ENCODE data around the gene PRKAG1. TPM values are rescaled to one million over a fixed set of nuclear protein-coding genes. Genes with fewer than 3 reads are reported as not detected.

PRKAG1 gene
- total and polyA plus RNA-seq, 8 donors, result 18.2 to 33.4 (median 26.3) TPM

DNA sequence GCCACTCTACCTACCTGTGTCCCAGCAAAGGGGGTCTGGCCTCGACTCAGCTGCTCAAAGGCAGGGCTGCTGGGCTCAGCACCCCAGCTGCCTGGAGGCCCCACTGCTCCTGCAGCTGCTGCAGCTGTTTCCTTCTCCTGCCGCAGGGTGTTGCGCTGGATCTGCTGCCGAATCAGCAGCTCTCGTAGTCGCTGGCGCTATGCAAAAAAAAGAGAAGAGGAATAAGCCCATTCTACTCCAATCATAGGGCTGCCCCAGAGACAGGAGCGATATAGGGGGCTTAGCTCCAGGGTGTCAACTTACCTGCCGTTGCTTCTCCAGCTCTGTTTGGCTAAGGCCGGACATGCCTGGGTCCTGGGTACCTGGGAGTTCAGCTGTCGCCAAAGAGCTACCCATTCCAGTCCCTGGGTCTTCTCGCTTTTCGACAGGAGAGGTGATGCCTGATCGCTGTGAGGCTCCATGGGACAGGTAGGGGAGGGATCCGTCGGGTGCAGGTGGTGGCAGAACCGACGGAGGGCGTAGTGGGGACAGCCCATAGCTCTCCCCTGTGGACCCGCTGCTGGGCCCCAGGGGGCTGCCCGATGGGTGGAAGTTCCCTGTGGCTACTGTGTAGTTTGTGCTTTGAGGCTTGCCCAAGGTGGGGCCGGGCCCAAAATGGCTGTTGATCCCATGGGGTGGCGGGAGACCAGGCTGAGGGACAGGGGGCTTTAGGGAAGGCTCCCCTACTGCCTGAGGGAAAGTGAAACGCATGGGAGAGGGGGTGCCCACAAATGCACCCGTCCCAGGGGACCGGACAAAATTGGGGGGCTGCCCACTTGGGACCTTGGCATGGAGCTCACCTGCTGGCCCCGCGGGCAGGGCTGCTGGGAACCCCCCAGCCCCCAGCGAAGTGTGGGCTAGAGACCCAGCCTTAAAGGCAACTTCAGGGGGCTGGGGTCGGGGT lies 21.1 kb upstream of the PRKAG1 start:
- ATAC-seq (no peak), DNase-seq (peak in 1 of 6 donors; percentile 67)
- 92 to 94% methylated on average over 30 of the region's 30 CpGs for WGBS, 2 donors

DNA sequence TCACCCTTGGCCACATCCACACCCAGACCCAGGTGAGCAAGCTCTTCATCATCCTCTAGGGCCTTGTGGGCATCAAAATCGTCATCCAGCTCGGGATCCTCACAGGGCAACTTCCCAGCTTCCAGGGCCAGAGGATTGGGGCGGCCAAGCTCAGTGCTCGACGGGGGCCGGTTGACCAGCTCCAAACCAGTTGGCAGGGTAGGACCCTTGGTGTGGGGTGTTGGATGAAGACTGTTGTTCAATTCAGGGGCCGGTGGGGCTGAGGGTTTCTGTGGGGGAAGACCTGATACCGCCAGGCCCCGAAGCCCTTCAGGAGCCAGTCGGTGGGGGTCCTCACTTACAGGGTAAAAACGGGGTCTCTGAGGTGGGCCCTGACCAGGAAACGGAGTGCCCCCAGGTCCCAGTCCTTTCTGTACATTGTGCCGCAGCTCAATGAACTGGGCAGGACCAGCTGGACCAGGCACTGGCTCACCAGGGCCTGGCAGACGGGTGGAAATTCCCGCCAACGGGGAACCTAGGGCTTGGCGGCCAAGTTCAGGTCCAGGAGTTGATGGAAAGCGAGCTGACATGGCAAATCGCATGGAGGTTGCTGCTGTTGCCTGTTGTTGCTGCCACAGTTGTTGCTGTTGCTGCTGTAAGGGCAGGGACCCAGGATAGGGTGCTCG lies 19.8 kb upstream of the PRKAG1 start:
- no peak overlapping the region for H3K4me3 ChIP-seq
- peaks cover 20 to 67% (median 33%) of the 10 kb centered on the region in 3 donors for H3K36me3 ChIP-seq
- DNase-seq (no peak), FAIRE-seq (no peak), ATAC-seq (no peak)
- no peak overlapping the region for H3K27ac ChIP-seq
- TF ChIP-seq, protein P1, sequence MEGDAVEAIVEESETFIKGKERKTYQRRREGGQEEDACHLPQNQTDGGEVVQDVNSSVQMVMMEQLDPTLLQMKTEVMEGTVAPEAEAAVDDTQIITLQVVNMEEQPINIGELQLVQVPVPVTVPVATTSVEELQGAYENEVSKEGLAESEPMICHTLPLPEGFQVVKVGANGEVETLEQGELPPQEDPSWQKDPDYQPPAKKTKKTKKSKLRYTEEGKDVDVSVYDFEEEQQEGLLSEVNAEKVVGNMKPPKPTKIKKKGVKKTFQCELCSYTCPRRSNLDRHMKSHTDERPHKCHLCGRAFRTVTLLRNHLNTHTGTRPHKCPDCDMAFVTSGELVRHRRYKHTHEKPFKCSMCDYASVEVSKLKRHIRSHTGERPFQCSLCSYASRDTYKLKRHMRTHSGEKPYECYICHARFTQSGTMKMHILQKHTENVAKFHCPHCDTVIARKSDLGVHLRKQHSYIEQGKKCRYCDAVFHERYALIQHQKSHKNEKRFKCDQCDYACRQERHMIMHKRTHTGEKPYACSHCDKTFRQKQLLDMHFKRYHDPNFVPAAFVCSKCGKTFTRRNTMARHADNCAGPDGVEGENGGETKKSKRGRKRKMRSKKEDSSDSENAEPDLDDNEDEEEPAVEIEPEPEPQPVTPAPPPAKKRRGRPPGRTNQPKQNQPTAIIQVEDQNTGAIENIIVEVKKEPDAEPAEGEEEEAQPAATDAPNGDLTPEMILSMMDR (IDR thresholded peaks at IDR 0.05), result no peak
- no peaks in the 10 kb centered on the region for H3K27me3 ChIP-seq
- intact Hi-C loops (cut with DNase I), result no loop called here
- 88 to 91% methylated on average over 20 of the region's 20 CpGs for WGBS, 2 donors
- H3K9me3 ChIP-seq, result no peaks in the 10 kb centered on the region
- no peaks in the 10 kb centered on the region for H3K4me1 ChIP-seq

More for the DNA sequence above, 21.1 kb upstream of the PRKAG1 start:
- Histone ChIP-seq H3K27ac (no peak overlapping the region), H3K36me3 (peaks cover 22 to 70% (median 44%) of the 10 kb centered on the region in 3 donors), H3K4me1 (no peaks in the 10 kb centered on the region), H3K4me3 (no peak overlapping the region), H3K27me3 (no peaks in the 10 kb centered on the region), H3K9me3 (no peaks in the 10 kb centered on the region)
- TF ChIP-seq, protein P1 (IDR thresholded peaks at IDR 0.05), result no peak
- intact Hi-C loops (cut with DNase I), result no loop called here
- FAIRE-seq, result no peak

DNA sequence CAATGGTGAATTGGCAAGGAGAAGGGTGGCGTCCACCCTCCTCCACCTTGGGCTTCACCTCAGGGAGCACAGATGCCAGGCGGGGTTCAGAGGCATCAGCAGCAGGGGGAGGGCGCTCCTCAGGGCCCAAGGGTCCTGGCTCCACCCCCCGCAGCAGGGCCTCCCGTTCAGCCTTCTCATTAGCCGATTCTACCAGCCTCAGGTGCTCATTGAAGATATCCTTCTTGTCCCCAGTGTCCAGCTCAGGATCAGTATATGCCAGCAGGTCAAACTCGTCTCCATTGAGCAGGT lies 19.3 kb upstream of the PRKAG1 start:
- TF ChIP-seq, protein P1 (IDR thresholded peaks at IDR 0.05), result no peak
- DNase-seq (no peak), FAIRE-seq (no peak), ATAC-seq (no peak)
- H3K36me3 ChIP-seq, result peaks cover 20 to 67% (median 27%) of the 10 kb centered on the region in 3 donors
- H3K9me3 ChIP-seq, result no peaks in the 10 kb centered on the region
- WGBS, 2 donors, result 90 to 92% methylated on average over 7 of the region's 7 CpGs
- H3K4me1 ChIP-seq, result no peaks in the 10 kb centered on the region
- H3K27ac ChIP-seq, result no peak overlapping the region
- intact Hi-C loops (cut with DNase I), result no loop called here
- no peak overlapping the region for H3K4me3 ChIP-seq
- H3K27me3 ChIP-seq, result no peaks in the 10 kb centered on the region

DNA sequence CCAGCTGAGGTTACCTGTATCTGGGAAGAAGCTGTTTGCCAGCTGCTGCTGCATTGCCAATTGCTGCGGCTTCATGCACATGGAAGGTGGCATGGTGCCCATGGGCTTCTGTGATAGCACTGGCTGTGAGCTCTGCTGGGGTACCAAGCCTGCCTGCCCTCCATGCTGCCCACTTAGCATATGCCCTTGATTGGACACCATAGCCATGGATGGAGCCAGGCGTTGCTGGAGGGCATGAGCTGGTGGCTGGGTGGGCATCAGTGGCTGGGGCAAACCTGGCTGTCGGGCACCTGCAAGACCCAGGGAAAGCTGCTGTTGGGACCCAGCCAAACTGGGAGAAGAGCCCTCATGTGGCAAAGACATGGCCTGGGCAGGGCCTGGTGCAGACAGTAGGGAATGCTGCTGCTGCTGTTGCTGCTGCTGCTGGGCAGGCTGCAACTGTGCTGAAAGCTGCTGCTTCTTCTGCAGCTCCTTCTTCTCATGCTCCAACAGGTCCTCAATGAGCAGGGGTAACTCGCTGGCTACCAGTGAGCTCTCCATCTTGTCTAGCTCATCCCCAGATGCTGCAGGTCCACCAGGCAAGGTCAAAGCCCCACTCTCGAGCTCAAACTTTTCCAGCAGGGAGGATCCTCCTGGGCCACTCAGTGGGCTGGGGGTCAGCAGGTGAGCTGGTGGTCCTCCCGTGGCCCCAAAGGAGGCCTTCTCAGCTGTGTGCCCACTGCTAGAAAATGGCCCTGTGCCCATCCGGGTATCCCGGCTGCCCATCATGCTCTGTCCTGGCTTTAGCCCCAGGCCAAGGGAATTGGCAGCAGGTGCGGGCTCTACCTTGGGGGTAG lies 18.8 kb upstream of the PRKAG1 start:
- FAIRE-seq, result no peak
- WGBS, 2 donors, result 87 to 88% methylated on average over 9 of the region's 9 CpGs
- intact Hi-C loops (cut with DNase I), result no loop called here
- Histone ChIP-seq H3K4me1 (no peaks in the 10 kb centered on the region), H3K9me3 (no peaks in the 10 kb centered on the region), H3K27me3 (no peaks in the 10 kb centered on the region), H3K36me3 (peaks cover 16 to 67% (median 23%) of the 10 kb centered on the region in 3 donors), H3K4me3 (no peak overlapping the region), H3K27ac (no peak overlapping the region)
- ATAC-seq, result no peak
- TF ChIP-seq, protein P1 (IDR thresholded peaks at IDR 0.05), result no peak
- peak in 1 of 6 donors; percentile 46 for DNase-seq

Measured in pancreas (tissue), 10 donors.